GM23248 (cell line): ENCODE measurements around the gene CYP39A1.

Experiments used
- EZH2 ChIP-seq: fragments of 200-600 bp; sonication (generic); IDR thresholded peaks from 2 replicates; pipeline ENCODE4 v1.6.1; 2018; ENCODE audit warnings: antibody characterized with exemption, mild to moderate bottlenecking; ENCODE audit not compliant: insufficient read depth, poor library complexity, severe bottlenecking
- EZH2phosphoT487 ChIP-seq: fragments of 200-600 bp; sonication (generic); IDR thresholded peaks from 2 replicates; pipeline ENCODE4 v1.6.1; 2018; ENCODE audit warnings: antibody characterized with exemption, moderate library complexity, mild to moderate bottlenecking, low read depth; ENCODE audit not compliant: insufficient read depth

DNA sequence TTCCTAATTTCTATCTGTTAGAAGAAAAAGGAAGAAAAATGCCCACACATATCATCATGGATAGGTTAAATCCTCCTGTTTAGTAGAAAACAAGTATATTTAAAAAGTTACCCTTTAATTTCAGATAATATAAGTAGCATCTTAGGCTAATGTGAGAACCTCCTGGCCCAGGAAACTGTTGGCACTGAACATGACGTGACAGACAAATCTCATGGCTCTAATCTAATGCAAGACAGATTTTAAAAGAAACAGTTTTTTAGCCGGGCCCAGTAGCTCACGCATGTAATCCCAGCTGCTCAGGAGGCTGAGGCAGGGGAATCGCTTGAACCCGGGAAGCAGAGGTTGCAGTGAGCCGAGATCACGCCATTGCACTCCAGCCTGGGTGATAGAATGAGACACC, 22.9 kb downstream of the CYP39A1 start:
- TF ChIP-seq EZH2 (no peak), EZH2phosphoT487 (no peak)
